Activated T-helper 17 cell treated with anti-CD3 and anti-CD28 coated beads, Interleukin-2, amount 50 U/mL, for 72 hours (primary cell): ENCODE data around the gene CCNY. TPM values are rescaled to one million over a fixed set of nuclear protein-coding genes. Genes with fewer than 3 reads are reported as not detected.

Experiments
- ATAC-seq: fragments of 150-1000 bp; cut with Tn5 transposase; replicated peaks from 2 replicates; pipeline ENCODE4 v1.10.0; 2021; ENCODE audit warnings: mild to moderate bottlenecking, moderate library complexity
- H3K27ac Mint-ChIP-seq: one replicate; pipeline ENCODE4 v1.8.0; 2022; ENCODE audit warnings: mixed read lengths
- H3K27me3 Mint-ChIP-seq: one replicate; pipeline ENCODE4 v1.8.0; 2022; ENCODE audit warnings: mixed read lengths
- H3K36me3 Mint-ChIP-seq: one replicate; pipeline ENCODE4 v1.8.0; 2022; ENCODE audit warnings: low read depth, mild to moderate bottlenecking, mixed read lengths
- H3K4me1 Mint-ChIP-seq: one replicate; pipeline ENCODE4 v1.8.0; 2022; ENCODE audit warnings: mixed read lengths
- H3K4me3 Mint-ChIP-seq: one replicate; pipeline ENCODE4 v1.8.0; 2022; ENCODE audit warnings: mild to moderate bottlenecking, mixed read lengths
- H3K9me3 Mint-ChIP-seq: one replicate; pipeline ENCODE4 v1.8.0; 2022; ENCODE audit warnings: mixed read lengths
- total RNA-seq, 2 donors: library from RNA; stranded (reverse); gene quantifications; one replicate each; pipeline ENCODE4 v1.2.3, GENCODE V29; 2022

The CCNY gene
- total RNA-seq, 2 donors from 2014 or later, result 29.4 to 42.3 TPM

DNA sequence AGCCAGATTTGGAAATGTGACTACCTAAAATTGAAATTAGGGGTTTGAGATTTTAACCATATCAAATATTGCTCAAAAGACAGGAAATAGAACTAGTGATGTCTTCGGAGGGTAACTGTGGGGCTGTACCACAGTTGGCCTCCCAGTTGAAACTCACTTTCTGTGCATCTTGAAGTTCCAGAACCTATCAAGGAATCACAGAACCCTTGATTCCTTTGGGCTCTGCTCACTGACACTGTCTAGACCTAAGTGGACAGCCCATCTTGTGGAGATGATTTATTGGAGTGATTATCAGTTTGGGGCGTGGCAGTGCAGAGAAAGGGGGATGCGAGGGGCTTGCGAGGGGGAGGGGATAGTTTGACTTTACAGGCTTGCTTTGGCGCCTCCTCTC lies 134.6 kb downstream of the CCNY start:
- no peak overlapping the region for H3K4me3 Mint-ChIP-seq

DNA sequence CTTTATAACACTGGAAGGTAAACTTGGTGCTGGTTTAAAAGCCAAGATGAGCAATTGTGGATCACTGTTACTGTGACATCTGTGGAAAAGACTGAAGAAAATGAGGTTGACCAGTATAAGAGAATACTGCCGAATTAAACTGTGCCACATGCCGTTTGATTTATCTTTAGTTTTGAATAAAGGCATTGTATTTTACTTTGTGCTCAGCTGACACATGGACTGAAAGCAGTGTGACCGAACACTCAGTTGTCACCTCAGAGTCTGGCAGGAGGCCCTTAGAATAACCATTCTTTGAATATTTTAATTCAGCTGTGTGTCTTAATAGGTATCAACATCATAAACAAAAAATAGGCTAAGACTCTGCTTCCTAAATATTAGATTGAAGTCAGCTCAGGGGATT lies 135.1 kb downstream of the CCNY start:
- H3K27ac Mint-ChIP-seq, result no peak overlapping the region
- H3K4me3 Mint-ChIP-seq, result no peak overlapping the region
- H3K36me3 Mint-ChIP-seq, result no peaks in the 10 kb centered on the region
- no peaks in the 10 kb centered on the region for H3K9me3 Mint-ChIP-seq
- no peaks in the 10 kb centered on the region for H3K27me3 Mint-ChIP-seq
- no peak for ATAC-seq
- H3K4me1 Mint-ChIP-seq, result peaks cover 21% of the 10 kb centered on the region

More for the DNA sequence above, 134.6 kb downstream of the CCNY start:
- Mint-ChIP-seq H3K9me3 (no peaks in the 10 kb centered on the region), H3K27me3 (no peaks in the 10 kb centered on the region), H3K27ac (no peak overlapping the region), H3K4me1 (peaks cover 21% of the 10 kb centered on the region), H3K36me3 (no peaks in the 10 kb centered on the region)
- ATAC-seq, result no peak

DNA sequence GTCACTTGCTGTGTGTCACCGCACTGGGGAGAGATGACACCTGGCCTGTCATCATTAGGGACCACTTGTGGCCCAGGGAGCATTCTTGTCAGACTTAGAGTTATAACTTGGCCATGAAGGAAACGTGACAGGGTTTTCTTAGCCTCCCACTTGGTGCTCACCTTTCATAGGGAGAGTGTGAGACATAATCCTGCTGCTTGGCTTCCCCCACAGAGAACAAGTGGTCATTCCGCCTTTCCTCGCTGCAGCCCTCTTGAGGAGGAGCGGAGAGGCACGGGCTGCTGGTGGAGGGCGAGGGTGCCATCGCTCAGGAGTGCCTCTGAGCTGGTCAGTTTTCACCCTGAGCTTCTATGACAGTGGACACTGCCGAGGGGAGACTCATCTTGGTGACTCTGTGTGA lies 143.8 kb downstream of the CCNY start:
- Mint-ChIP-seq H3K4me3 (no peak overlapping the region), H3K4me1 (peaks cover 14% of the 10 kb centered on the region), H3K36me3 (peaks cover 18% of the 10 kb centered on the region), H3K9me3 (no peaks in the 10 kb centered on the region), H3K27me3 (no peaks in the 10 kb centered on the region), H3K27ac (no peak overlapping the region)
- no peak for ATAC-seq

DNA sequence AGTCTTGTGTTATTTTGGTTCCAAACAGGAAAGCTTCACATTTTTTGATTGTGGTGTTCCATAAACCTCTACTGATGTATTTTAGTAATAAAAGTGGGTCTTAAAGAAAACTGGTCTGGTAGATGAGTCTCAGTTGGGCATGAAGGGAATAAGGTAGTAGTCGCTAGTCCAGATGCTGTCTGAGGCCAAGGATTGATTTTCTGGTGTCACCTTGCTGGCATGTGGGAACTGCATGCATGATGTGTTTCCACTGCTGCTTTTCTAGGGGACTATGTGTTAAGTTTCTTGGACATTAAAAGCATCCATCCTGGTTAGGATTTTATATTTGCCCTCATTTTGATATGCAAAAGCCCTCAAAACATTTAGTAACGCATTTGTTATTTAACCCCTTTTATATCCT lies 145.1 kb downstream of the CCNY start:
- no peak for ATAC-seq
- no peaks in the 10 kb centered on the region for H3K9me3 Mint-ChIP-seq
- H3K4me3 Mint-ChIP-seq, result no peak overlapping the region
- no peak overlapping the region for H3K27ac Mint-ChIP-seq
- H3K4me1 Mint-ChIP-seq, result peaks cover 15% of the 10 kb centered on the region
- no peaks in the 10 kb centered on the region for H3K27me3 Mint-ChIP-seq
- peaks cover 27% of the 10 kb centered on the region for H3K36me3 Mint-ChIP-seq

DNA sequence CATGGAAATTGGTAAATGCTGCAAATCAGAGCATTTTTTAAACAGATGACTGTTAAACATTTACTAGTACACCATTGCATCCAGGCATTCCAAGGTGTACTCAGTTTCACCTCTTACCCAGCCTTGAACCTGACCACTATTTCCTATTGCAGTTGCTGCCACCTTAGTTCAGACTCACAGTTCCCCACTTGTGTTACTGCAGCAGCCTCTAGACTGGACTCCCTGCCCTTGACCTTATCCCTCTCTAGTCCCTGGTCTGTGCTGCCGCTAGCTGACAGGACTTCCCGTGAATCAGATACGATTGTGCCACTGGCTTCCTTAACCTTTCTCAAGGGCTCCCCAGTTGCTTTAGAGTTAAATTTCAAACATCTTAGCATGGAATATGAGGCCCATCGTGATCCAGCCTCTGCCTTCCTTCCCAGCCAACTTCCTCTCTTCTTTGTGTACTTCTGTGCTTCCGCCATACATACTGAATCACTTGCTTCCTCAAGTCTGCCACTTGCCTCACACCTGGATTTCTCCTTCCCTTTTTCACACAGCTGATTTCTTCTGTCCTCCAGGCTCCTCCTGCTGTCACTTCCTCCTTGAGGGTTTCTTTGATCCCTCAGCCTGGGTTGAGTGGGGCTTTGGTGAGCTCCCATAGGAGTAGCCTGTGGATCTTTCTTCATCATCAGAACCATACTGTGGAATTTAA lies 150.1 kb downstream of the CCNY start:
- no peak for ATAC-seq
- H3K36me3 Mint-ChIP-seq, result peaks cover 44% of the 10 kb centered on the region
- H3K27ac Mint-ChIP-seq, result no peak overlapping the region
- no peaks in the 10 kb centered on the region for H3K9me3 Mint-ChIP-seq
- peaks cover 15% of the 10 kb centered on the region for H3K4me1 Mint-ChIP-seq
- H3K27me3 Mint-ChIP-seq, result no peaks in the 10 kb centered on the region
- no peak overlapping the region for H3K4me3 Mint-ChIP-seq

DNA sequence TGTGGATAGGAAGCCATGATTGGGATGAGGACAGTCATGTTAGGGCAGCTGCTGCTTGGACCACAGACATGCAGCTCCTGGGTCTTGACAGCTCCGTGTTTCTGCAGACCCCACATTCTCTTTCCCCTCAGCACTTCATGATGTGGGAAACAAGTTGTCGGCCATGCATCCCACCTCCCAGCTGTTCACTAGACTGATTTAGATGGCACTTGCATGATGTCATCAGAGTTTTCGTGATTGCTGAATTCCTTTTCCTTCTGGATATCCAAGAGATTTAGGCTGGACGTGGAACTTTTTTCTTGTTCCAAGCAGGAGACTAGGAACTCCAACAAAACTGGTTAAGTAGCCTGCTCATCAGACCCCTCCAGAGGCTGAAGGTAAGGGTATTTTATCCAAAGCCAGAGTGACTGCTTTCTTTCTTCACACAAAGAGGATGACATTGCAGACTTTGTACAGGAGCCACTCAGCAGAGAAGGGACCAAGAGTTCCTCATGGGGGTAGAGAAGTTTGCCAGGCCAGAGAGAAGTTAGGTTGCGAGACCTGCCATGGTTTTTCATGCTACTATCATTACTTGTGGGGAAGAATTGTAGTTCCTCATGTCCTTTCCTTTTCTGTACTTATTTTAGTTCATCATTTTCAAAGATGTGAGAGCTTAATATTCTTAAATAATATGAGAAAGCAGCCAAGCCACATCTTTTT lies 151.2 kb downstream of the CCNY start:
- H3K27me3 Mint-ChIP-seq, result no peaks in the 10 kb centered on the region
- H3K36me3 Mint-ChIP-seq, result peaks cover 50% of the 10 kb centered on the region
- no peak for ATAC-seq
- peaks cover 13% of the 10 kb centered on the region for H3K4me1 Mint-ChIP-seq
- H3K27ac Mint-ChIP-seq, result no peak overlapping the region
- no peak overlapping the region for H3K4me3 Mint-ChIP-seq
- H3K9me3 Mint-ChIP-seq, result no peaks in the 10 kb centered on the region

DNA sequence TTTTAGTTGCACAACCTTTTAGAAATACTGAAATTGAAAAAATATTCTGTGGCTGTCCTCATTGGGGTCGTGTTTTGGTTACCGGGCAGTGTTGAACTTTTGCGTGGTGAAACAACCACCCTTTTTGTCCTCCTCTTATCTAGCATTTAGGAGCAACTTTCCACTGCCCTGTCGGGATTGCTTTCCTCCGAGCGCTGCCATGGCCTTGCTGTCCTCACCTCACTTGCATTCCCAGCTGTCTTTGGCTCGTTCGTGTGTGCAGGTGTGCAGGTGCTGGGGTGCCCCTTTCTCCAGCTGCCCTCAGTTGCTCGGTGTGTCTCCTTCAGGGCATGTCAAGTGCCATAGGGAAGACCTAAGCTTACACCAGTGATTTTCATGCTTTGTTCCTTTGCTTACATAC lies 151.9 kb downstream of the CCNY start:
- Mint-ChIP-seq H3K27ac (no peak overlapping the region), H3K36me3 (peaks cover 50% of the 10 kb centered on the region), H3K27me3 (no peaks in the 10 kb centered on the region), H3K4me1 (peaks cover 10% of the 10 kb centered on the region), H3K9me3 (no peaks in the 10 kb centered on the region), H3K4me3 (no peak overlapping the region)
- no peak for ATAC-seq

DNA sequence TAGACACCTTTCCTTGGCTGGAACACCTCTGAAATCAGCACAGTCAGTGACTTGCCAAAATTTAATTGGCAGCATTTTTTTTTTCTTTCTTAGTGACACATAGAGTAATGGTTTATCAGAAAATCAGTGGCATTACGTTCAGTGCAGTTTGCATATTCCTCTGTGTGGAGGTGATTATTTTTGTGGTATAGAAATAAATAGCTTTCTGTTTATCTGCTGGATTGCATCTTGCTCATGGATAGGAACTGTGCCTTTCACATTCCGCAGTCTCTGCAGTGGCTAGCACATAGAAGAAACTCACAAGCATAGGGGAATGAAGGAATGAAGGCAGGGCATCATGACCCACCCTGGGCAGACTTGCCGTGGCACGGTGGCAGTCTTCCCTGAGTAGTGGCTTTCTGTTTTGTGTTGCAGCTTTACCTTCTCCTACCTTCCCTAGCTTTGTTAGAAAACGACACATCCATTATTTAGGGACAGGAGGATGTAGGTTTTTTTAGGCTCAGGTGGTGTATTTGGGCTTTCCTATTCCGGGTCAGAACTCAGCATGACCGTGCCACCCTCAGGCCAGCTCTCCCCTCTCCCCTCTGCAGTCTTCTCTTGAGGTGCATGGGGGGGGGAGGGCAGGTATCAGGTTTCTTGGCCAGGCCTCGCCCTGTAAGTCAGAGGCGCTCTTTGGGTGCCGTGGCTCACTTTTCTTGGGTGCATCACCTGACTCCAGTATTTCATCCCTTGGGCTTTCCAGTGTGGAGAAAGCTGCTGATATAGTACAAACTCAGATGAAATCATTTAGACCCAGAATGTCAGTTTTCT lies 156.3 kb downstream of the CCNY start:
- no peak for ATAC-seq
- H3K4me3 Mint-ChIP-seq, result no peak overlapping the region
- H3K27ac Mint-ChIP-seq, result no peak overlapping the region
- H3K36me3 Mint-ChIP-seq, result peaks cover 12% of the 10 kb centered on the region
- no peaks in the 10 kb centered on the region for H3K27me3 Mint-ChIP-seq
- H3K9me3 Mint-ChIP-seq, result no peaks in the 10 kb centered on the region
- H3K4me1 Mint-ChIP-seq, result peaks cover 20% of the 10 kb centered on the region

DNA sequence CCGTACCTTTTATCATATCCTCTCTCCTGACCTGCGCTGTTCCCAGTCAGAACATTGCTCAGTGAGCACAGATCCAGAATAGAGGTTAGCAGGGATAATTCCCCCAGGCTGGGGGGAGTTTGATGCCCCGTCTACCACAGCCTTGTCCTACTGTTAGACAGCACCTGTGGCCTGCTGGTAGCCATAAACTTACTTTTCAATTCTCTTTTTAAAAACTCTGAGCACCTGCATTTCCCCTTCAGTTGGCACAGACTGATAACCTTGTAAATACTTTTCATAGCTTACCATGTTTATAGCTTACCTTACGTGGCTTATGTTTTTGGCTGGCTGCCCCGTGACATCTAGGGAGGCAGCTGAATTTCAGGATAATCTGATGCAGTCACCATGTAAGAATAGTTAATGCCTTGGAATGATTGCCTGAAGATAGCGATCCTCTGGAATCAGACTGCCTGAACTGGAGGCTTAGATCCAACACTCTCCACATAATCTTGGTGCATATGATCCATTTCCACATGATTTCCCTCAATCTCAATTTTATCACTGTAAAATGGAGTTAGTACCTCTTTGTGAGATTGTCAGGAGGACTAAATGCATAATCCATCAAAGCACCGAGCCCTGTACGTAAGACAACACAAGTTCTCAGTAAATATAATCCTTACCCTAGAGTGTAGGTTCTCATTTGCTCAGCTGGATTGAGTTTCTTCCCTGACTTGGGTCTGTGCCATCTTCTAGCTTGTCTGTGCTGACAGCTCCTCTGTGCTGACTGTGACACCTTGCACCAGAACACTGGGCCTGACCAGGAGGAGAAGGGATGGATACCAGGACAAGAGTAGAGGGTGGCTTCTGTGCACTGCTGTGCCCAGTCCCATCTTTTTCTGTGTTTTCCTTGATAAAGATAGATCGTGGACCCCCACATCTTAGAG lies 157.1 kb downstream of the CCNY start:
- no peaks in the 10 kb centered on the region for H3K27me3 Mint-ChIP-seq
- H3K4me3 Mint-ChIP-seq, result no peak overlapping the region
- no peak for ATAC-seq
- no peak overlapping the region for H3K27ac Mint-ChIP-seq
- no peaks in the 10 kb centered on the region for H3K9me3 Mint-ChIP-seq
- H3K36me3 Mint-ChIP-seq, result peaks cover 7% of the 10 kb centered on the region
- peaks cover 22% of the 10 kb centered on the region for H3K4me1 Mint-ChIP-seq

DNA sequence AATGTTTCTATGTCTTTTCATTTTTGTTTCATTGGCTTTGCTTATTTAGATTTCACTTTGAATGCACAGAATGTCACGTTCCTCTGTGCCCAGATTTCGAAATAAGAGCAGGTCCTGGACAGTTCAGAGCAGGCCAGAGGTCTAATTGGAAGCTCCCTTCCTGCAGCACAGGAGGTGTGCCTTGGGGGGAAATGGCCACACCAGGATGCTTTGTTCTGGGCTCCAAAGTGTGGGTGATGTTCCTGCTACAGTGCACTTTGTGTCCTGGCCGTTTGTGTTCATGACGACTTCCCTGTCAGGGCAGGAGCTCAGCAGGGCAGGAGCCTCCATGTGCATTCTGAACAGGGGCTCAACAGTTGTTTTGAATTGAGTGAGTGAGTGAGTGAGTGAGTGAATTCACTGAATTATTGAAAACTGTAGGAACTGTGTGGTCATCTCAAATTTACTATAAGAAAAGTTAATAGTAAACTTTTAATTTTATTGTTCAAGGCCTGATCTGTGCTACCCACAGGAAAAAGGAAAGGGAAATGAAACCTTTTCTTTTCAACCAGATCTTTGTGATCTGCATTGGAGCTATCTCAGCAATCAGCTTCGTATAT lies 159.3 kb downstream of the CCNY start:
- no peak for ATAC-seq
- no peaks in the 10 kb centered on the region for H3K9me3 Mint-ChIP-seq
- H3K27me3 Mint-ChIP-seq, result no peaks in the 10 kb centered on the region
- peak overlapping the region; percentile 58 for H3K27ac Mint-ChIP-seq
- H3K4me3 Mint-ChIP-seq, result peak overlapping the region; percentile 10
- H3K36me3 Mint-ChIP-seq, result peaks cover 7% of the 10 kb centered on the region
- H3K4me1 Mint-ChIP-seq, result peaks cover 30% of the 10 kb centered on the region

DNA sequence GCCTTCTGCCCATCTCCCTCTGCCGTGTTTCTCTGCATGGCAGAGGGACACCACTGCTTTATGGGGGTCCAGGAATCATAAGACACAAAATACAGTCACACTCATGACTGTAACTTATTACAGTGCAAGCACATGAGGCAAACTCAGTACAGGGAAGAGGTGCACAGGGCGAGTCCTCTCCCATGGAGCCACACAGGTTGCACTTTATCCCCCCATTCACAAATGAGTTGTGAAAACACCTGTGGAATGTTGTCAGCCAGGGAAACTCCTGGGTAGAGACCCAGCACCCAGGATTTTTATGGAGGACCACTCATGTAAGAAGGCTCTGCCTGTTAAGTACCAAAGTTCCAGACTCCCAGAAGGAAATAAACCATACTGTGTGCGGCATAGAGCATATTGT lies 161.6 kb downstream of the CCNY start:
- Mint-ChIP-seq H3K9me3 (no peaks in the 10 kb centered on the region), H3K27ac (no peak overlapping the region), H3K4me3 (no peak overlapping the region), H3K4me1 (peaks cover 30% of the 10 kb centered on the region), H3K36me3 (peaks cover 18% of the 10 kb centered on the region), H3K27me3 (no peaks in the 10 kb centered on the region)
- ATAC-seq, result no peak

DNA sequence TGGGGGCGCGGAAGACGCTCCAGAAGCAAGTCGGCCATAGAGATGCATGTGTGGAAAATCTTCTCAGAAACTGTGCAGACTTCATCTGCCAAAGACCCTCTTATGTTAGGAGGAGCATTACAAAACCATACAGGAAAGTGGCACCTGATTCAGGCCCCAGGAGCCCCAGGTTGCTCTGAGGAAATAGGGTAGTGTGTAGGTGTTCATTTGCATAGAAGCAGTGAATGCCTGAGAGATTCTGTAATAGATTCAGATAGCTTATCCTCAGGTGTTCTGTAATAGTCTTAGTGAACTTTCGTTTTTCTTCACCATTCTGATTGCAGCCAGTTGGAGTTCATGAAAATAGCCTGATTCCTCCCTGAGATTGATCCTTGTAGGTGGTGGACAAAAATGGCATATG lies 162.4 kb downstream of the CCNY start:
- no peak overlapping the region for H3K4me3 Mint-ChIP-seq
- no peaks in the 10 kb centered on the region for H3K9me3 Mint-ChIP-seq
- peaks cover 19% of the 10 kb centered on the region for H3K36me3 Mint-ChIP-seq
- H3K27ac Mint-ChIP-seq, result peak overlapping the region; percentile 34
- H3K4me1 Mint-ChIP-seq, result peaks cover 26% of the 10 kb centered on the region
- ATAC-seq, result no peak
- no peaks in the 10 kb centered on the region for H3K27me3 Mint-ChIP-seq

DNA sequence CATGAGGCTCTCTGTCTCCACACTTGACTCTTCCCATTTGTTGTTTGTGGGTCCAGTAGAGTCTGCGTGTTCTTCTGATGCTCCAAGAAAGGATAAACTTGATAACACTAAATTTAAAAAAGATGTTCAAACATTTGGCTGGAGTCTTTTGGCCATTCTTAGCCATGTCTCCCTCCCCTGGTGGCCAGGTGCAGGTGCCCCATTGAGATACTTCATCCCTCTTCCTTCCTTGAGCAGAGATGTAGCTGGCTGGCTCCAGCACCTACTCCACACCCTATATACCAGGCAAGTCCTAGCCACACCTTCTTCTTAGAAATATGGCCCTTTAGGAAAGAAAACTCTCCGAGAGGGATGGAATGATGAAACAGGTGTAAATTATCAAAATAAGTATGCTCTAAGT lies 165.6 kb downstream of the CCNY start:
- Mint-ChIP-seq H3K36me3 (peaks cover 19% of the 10 kb centered on the region), H3K27me3 (no peaks in the 10 kb centered on the region), H3K4me3 (no peak overlapping the region), H3K4me1 (peaks cover 21% of the 10 kb centered on the region), H3K9me3 (no peaks in the 10 kb centered on the region), H3K27ac (no peak overlapping the region)
- no peak for ATAC-seq

DNA sequence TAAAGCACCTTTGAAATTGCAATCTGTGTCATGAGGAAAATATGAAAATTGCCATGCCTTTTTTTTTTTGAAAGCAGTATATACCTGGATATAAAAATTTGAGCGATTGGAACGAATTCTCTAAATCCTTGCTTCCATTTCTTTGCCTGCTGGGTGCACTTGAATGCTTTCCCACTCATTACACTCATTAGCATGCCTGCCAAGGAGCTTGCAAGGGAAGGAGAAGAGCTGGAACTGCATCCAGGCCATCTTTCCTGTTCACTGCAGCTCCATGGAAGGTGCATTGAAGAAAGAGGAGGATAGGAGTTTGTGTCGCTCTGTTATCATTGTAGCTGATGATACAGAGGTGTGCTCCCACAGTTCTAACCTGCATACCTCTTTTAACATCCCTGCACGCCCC lies 166.4 kb downstream of the CCNY start:
- peaks cover 19% of the 10 kb centered on the region for H3K36me3 Mint-ChIP-seq
- H3K4me3 Mint-ChIP-seq, result no peak overlapping the region
- H3K27me3 Mint-ChIP-seq, result no peaks in the 10 kb centered on the region
- peaks cover 21% of the 10 kb centered on the region for H3K4me1 Mint-ChIP-seq
- no peak for ATAC-seq
- H3K27ac Mint-ChIP-seq, result no peak overlapping the region
- H3K9me3 Mint-ChIP-seq, result no peaks in the 10 kb centered on the region
